CD14-positive monocyte (primary cell): ENCODE data around the gene ARHGDIA. TPM values are rescaled to one million over a fixed set of nuclear protein-coding genes. Genes with fewer than 3 reads are reported as not detected.

ENCODE experiments used
- DNase-seq, 3 donors: peaks; one replicate each; pipeline ENCODE4 v3.0.0-alpha.2; 2011 to 2022
- H2AFZ ChIP-seq: 2 replicates; pipeline ENCODE4 v1.6.0; 2012; ENCODE audit warnings: mild to moderate bottlenecking, low read depth, low read length, inconsistent platforms; ENCODE audit not compliant: insufficient read depth, poor library complexity, severe bottlenecking
- H3K27ac ChIP-seq, 2 donors: 1 replicate in 1 of 2; 2 replicates in 1 of 2; pipeline ENCODE4 v1.5.1; 2012 to 2013; ENCODE audit warnings: low read length in 2 of 2, control low read depth in 1 of 2, inconsistent platforms in 1 of 2, low read depth in 1 of 2, mild to moderate bottlenecking in 1 of 2
- H3K27me3 ChIP-seq, 2 donors: one replicate each; pipeline versions ENCODE4 v1.6.0 to v1.6.1; 2011 to 2013; ENCODE audit warnings: low read length in 2 of 2; ENCODE audit not compliant: control insufficient read depth in 2 of 2, insufficient read depth in 2 of 2
- H3K36me3 ChIP-seq, 2 donors: replicated peaks in 1 of 2; 1 replicate in 1 of 2; 2 replicates in 1 of 2; pipeline versions ENCODE4 v1.5.1 to v1.6.1; 2012 to 2013; ENCODE audit warnings: low read length in 2 of 2, control low read depth in 1 of 2, inconsistent platforms in 1 of 2, mild to moderate bottlenecking in 1 of 2; ENCODE audit not compliant: insufficient read depth in 2 of 2, control insufficient read depth in 1 of 2
- H3K4me1 ChIP-seq, 2 donors: 1 replicate in 1 of 2; 2 replicates in 1 of 2; pipeline versions ENCODE4 v1.5.1 to v1.6.1; 2012 to 2013; ENCODE audit warnings: low read length in 2 of 2, control low read depth in 1 of 2, inconsistent platforms in 1 of 2, mild to moderate bottlenecking in 1 of 2, moderate library complexity in 1 of 2; ENCODE audit not compliant: insufficient read depth in 2 of 2, control insufficient read depth in 1 of 2
- H3K4me2 ChIP-seq: replicated peaks from 2 replicates; pipeline ENCODE3; 2012; ENCODE audit warnings: low read length, moderate library complexity, mild to moderate bottlenecking; ENCODE audit not compliant: poor library complexity, severe bottlenecking; ENCODE audit errors: extremely low read depth
- H3K4me3 ChIP-seq, 3 experiments: fragments of 200-600 bp in 1 of 3; sonication (generic) in 1 of 3; replicated peaks in 1 of 3; 1 replicate in 2 of 3; 2 replicates in 1 of 3; pipeline ENCODE4 v1.5.1; 2011 to 2013; ENCODE audit warnings: low read length in 3 of 3, mild to moderate bottlenecking in 3 of 3, control low read depth in 2 of 3, low read depth in 2 of 3, inconsistent platforms in 1 of 3, moderate library complexity in 1 of 3
- H3K79me2 ChIP-seq: 2 replicates; pipeline ENCODE4 v1.6.0; 2012; ENCODE audit warnings: mild to moderate bottlenecking, control low read depth, inconsistent platforms, low read length, moderate library complexity; ENCODE audit not compliant: insufficient read depth
- H3K9ac ChIP-seq: 2 replicates; pipeline ENCODE4 v1.6.0; 2017; ENCODE audit warnings: low read length, mild to moderate bottlenecking; ENCODE audit not compliant: insufficient read depth, poor library complexity, severe bottlenecking
- H3K9me3 ChIP-seq, 2 donors: replicated peaks in 1 of 2; 1 replicate in 1 of 2; 2 replicates in 1 of 2; pipeline versions ENCODE4 v1.5.1 to v1.6.1; 2012 to 2013; ENCODE audit warnings: low read length in 2 of 2, control low read depth in 1 of 2; ENCODE audit not compliant: control insufficient read depth in 1 of 2, insufficient read depth in 1 of 2
- H4K20me1 ChIP-seq: 2 replicates; pipeline ENCODE4 v1.6.0; 2012; ENCODE audit warnings: mild to moderate bottlenecking, low read length, control low read depth, moderate library complexity; ENCODE audit not compliant: insufficient read depth
- H3K27ac Mint-ChIP-seq, 7 donors: one replicate each; pipeline ENCODE4 v1.8.0; 2020; ENCODE audit warnings: mild to moderate bottlenecking in 7 of 7, mixed read lengths in 7 of 7, moderate library complexity in 6 of 7, inconsistent platforms in 2 of 7
- H3K27me3 Mint-ChIP-seq, 3 donors: one replicate each; pipeline ENCODE4 v1.8.0; 2021 to 2022; ENCODE audit warnings: low read depth in 3 of 3, mild to moderate bottlenecking in 3 of 3, mixed read lengths in 3 of 3, moderate library complexity in 3 of 3, inconsistent platforms in 1 of 3
- H3K36me3 Mint-ChIP-seq, 2 donors: one replicate each; pipeline ENCODE4 v1.8.0; 2020; ENCODE audit warnings: mixed read lengths in 2 of 2, inconsistent platforms in 1 of 2, mild to moderate bottlenecking in 1 of 2
- H3K4me1 Mint-ChIP-seq: one replicate; pipeline ENCODE4 v1.8.0; 2020; ENCODE audit warnings: mild to moderate bottlenecking, mixed read lengths
- H3K4me3 Mint-ChIP-seq, 2 donors: one replicate each; pipeline ENCODE4 v1.8.0; 2020; ENCODE audit warnings: mild to moderate bottlenecking in 2 of 2, mixed read lengths in 2 of 2, moderate library complexity in 1 of 2
- H3K9me3 Mint-ChIP-seq, 7 donors: one replicate each; pipeline ENCODE4 v1.8.0; 2020 to 2022; ENCODE audit warnings: mixed read lengths in 7 of 7, mild to moderate bottlenecking in 6 of 7, moderate library complexity in 6 of 7, inconsistent platforms in 2 of 7
- CTCF ChIP-seq: fragments of 200-600 bp; IDR thresholded peaks from one replicate; pipeline ENCODE4 v1.8.0; 2022; ENCODE audit warnings: antibody characterized with exemption, mild to moderate bottlenecking
- WGBS: methylation state at CpG from one replicate; pipeline ENCODE4 v1.1.5; 2013; ENCODE audit warnings: missing lambda C conversion rate; ENCODE audit not compliant: insufficient coverage; 5-methylcytosine and 5-hydroxymethylcytosine counted together
- intact Hi-C, 2 donors: fragments of 100-400 bp; cut with micrococcal nuclease; formaldehyde crosslinking; loops; one replicate each; pipeline versions ENCODE4 v1.15.0 to v1.15.1; 2023
- polyA plus RNA-seq, 3 donors: library from polyadenylated mRNA; depleted of rRNA in 1 of 3; unstranded in 2 of 3; stranded (reverse) in 1 of 3; fragments of 300-500 nt in 2 of 3; fragments of >200 nt in 1 of 3; fragmentation: Illumina TruSeq in 2 of 3; gene quantifications; 1 replicate in 2 of 3; 2 replicates in 1 of 3; pipeline ENCODE4 v1.2.3, GENCODE V29; 2012 to 2021

The ARHGDIA gene
- polyA plus RNA-seq, 3 donors: 86.3 to 477 (median 97.2) TPM

GRCh38 chr17:81832608-81833159 is 38.5 kb downstream of the ARHGDIA start:
- no peaks in the 10 kb centered on the region for H3K9me3 ChIP-seq
- no peak for TF ChIP-seq CTCF
- peak overlapping the region; percentile 86 for H3K9ac ChIP-seq
- peaks cover 0 to 1% (median 0%) of the 10 kb centered on the region in 3 donors for H3K27me3 Mint-ChIP-seq
- peaks cover 0 to 4% of the 10 kb centered on the region in 2 donors for H3K36me3 Mint-ChIP-seq
- peaks cover 49 to 60% of the 10 kb centered on the region in 2 donors for H3K4me1 ChIP-seq
- peaks cover 46% of the 10 kb centered on the region for H3K4me1 Mint-ChIP-seq
- H3K4me2 ChIP-seq: peak overlapping the region; percentile 94
- H3K36me3 ChIP-seq: no peaks in the 10 kb centered on the region
- DNase-seq: no peak
- H3K4me3 Mint-ChIP-seq: peak overlapping the region; percentile 90 to 92
- H3K79me2 ChIP-seq: peaks cover 75% of the 10 kb centered on the region
- H3K9me3 Mint-ChIP-seq: peaks cover 0 to 2% (median 0%) of the 10 kb centered on the region in 7 donors
- peak overlapping the region; percentile 90 to 99 (median 96) for H3K27ac Mint-ChIP-seq
- no peaks in the 10 kb centered on the region for H3K27me3 ChIP-seq
- intact Hi-C loops: loop anchor here (2.0 to 5.0 kb wide), 3 partner anchors 28 to 40 kb away; partner anchors contain the start of genes ARHGDIA (in 2 of the 2) and P4HB (in 1 of the 2)
- peak overlapping the region; percentile 74 for H2AFZ ChIP-seq
- peak overlapping the region; percentile 76 to 84 (median 83) for H3K4me3 ChIP-seq
- H4K20me1 ChIP-seq: no peaks in the 10 kb centered on the region
- peak overlapping the region; percentile 88 to 90 for H3K27ac ChIP-seq
- under 1% methylated on average over 65 of the region's 65 CpGs for WGBS

GRCh38 chr17:81831957-81832607 is 39.1 kb downstream of the ARHGDIA start:
- peaks cover 75% of the 10 kb centered on the region for H3K79me2 ChIP-seq
- peaks cover 0 to 1% (median 0%) of the 10 kb centered on the region in 3 donors for H3K27me3 Mint-ChIP-seq
- no peaks in the 10 kb centered on the region for H3K9me3 ChIP-seq
- peak overlapping the region; percentile 90 to 99 (median 96) for H3K27ac Mint-ChIP-seq
- H3K36me3 Mint-ChIP-seq: peaks cover 0 to 4% of the 10 kb centered on the region in 2 donors
- peak overlapping the region; percentile 86 for H3K9ac ChIP-seq
- H3K36me3 ChIP-seq: no peaks in the 10 kb centered on the region
- peak; percentile 78 to 92 (median 81) for DNase-seq
- peak overlapping the region; percentile 94 for H3K4me2 ChIP-seq
- peak overlapping the region; percentile 88 to 90 for H3K27ac ChIP-seq
- 6% methylated on average over 18 of the region's 18 CpGs for WGBS
- H3K4me1 ChIP-seq: peaks cover 43 to 54% of the 10 kb centered on the region in 2 donors
- no peaks in the 10 kb centered on the region for H3K27me3 ChIP-seq
- no peaks in the 10 kb centered on the region for H4K20me1 ChIP-seq
- peak overlapping the region; percentile 74 for H2AFZ ChIP-seq
- no peak for TF ChIP-seq CTCF
- peak overlapping the region; percentile 90 to 92 for H3K4me3 Mint-ChIP-seq
- H3K4me1 Mint-ChIP-seq: peaks cover 41% of the 10 kb centered on the region
- peak overlapping the region; percentile 76 to 84 (median 83) for H3K4me3 ChIP-seq
- intact Hi-C loops: loop anchor here (2.0 to 5.0 kb wide), 3 partner anchors 29 to 40 kb away; partner anchors contain the start of genes ARHGDIA (in 2 of the 2) and P4HB (in 1 of the 2)
- H3K9me3 Mint-ChIP-seq: peaks cover 0 to 2% (median 0%) of the 10 kb centered on the region in 7 donors
